Measurements from ENCODE around the gene RRAS2.

- no peak for TF ChIP-seq POLR2A (IDR thresholded peaks at IDR 0.05; ENCODE audit: low read depth)
- no peak for TF ChIP-seq CTCF (IDR thresholded peaks at IDR 0.05)
- no peak for TF ChIP-seq POLR2AphosphoS5 (IDR thresholded peaks at IDR 0.05)
Measured at GRCh38 chr11:14340721-14341120, 18.3 kb downstream of the RRAS2 start.

Measured in esophagus muscularis mucosa (tissue), 3 donors.